Lower lobe of right lung (tissue), 2 donors: Measurements from ENCODE around the gene L3MBTL4. TPM values are rescaled to one million over a fixed set of nuclear protein-coding genes. Genes with fewer than 3 reads are reported as not detected.
A peak's percentile ranks its signal among the peaks of the same experiment; 100 is the strongest.

ENCODE experiments used
- ATAC-seq, 2 donors: fragments of 200-7000 bp; cut with Tn5 transposase; one replicate each; pipeline ENCODE4 v1.9.1; 2020 to 2022; ENCODE audit warnings: mild to moderate bottlenecking in 2 of 2, moderate library complexity in 2 of 2
- DNase-seq: peaks from one replicate; pipeline ENCODE4 v3.0.0-alpha.2; 2020
- H3K27ac ChIP-seq: fragments of 200-600 bp; one replicate; pipeline ENCODE4 v1.8.0; 2022
- H3K27me3 ChIP-seq: fragments of 200-600 bp; one replicate; pipeline ENCODE4 v1.8.0; 2022; ENCODE audit warnings: low read depth
- H3K36me3 ChIP-seq: fragments of 200-600 bp; one replicate; pipeline ENCODE4 v1.8.0; 2022; ENCODE audit warnings: mild to moderate bottlenecking
- H3K4me1 ChIP-seq: fragments of 200-600 bp; one replicate; pipeline ENCODE4 v1.8.0; 2022
- H3K4me3 ChIP-seq: fragments of 200-600 bp; one replicate; pipeline ENCODE4 v1.8.0; 2022; ENCODE audit warnings: mild to moderate bottlenecking
- H3K9me3 ChIP-seq: fragments of 200-600 bp; one replicate; pipeline ENCODE4 v1.8.0; 2022
- CTCF ChIP-seq: fragments of 200-600 bp; IDR thresholded peaks from one replicate; pipeline ENCODE4 v1.8.0; 2022; ENCODE audit warnings: antibody characterized with exemption, mild to moderate bottlenecking
- intact Hi-C: fragments of 100-400 bp; cut with DNase I; formaldehyde crosslinking; loops from one replicate; pipeline ENCODE4 v1.11.0; 2022
- total RNA-seq: library from RNA; stranded (reverse); fragmentation: NEBNext Ultra II Directional; extraction: Animal tissue kit (Norgen Biotek cat#: 25700); gene quantifications from one replicate; pipeline ENCODE4 v1.2.1, GENCODE V29; 2021
- donor health status: DM: no; HTN: yes; CAD: no; lungs with severe emphysema.

The L3MBTL4 gene
- total RNA-seq, 1 donor from 2014 or later, result 16.9 TPM

DNA sequence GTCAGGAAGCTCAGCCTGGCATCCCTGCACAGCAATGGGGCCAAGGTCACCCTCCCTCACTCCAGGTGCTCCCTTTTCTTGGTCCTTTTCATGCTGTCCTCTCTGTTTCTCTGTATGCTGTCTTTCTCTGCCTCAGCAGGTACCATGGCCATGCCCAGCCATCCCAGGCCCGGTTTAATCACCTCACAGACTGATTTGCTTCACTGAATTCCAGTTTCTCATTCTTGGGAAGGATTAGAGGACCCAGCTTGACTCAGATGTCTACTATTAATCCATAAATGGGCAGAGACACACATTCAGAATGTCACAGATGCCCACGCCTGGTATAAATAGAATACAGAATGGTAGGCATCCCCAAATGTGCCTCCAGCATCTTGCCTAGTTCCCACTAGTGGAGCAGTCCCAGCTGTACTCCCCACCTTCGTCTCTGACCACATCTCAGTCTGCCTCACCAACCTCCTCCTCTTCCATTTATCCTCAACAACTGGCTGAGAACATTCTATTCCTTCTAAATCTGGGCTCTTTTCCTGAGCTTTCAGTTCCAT is 14.2 kb upstream of the L3MBTL4 start:
- no peaks in the 10 kb centered on the region for H3K27me3 ChIP-seq
- no peak for TF ChIP-seq CTCF
- no peaks in the 10 kb centered on the region for H3K4me1 ChIP-seq
- intact Hi-C loops, result no loop called here
- H3K4me3 ChIP-seq, result no peak overlapping the region
- no peaks in the 10 kb centered on the region for H3K9me3 ChIP-seq
- no peaks in the 10 kb centered on the region for H3K36me3 ChIP-seq
- H3K27ac ChIP-seq, result no peak overlapping the region
- ATAC-seq (no peak), DNase-seq (no peak)

DNA sequence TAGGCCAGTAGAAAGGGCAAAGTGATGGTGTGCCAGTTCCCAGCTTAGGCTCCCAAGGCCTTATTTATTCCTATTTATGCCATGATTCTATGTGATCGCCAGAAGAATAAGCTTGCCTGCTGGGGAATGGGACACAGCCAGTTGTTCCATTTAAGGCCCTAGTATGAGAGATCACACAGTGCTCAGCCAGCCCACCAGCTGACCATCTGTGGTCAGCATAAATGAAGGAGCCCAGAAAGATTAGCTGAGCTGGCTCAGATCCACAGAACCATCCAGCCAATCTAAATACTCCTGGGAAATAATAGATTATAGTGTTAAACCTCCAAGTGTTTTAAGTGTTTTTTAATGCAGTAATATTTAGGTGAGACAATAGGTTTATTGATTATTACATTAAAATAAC is 12.6 kb upstream of the L3MBTL4 start:
- intact Hi-C loops, result no loop called here
- H3K36me3 ChIP-seq, result no peaks in the 10 kb centered on the region
- no peaks in the 10 kb centered on the region for H3K9me3 ChIP-seq
- no peak for TF ChIP-seq CTCF
- no peak overlapping the region for H3K27ac ChIP-seq
- no peaks in the 10 kb centered on the region for H3K27me3 ChIP-seq
- H3K4me3 ChIP-seq, result no peak overlapping the region
- no peak for DNase-seq
- ATAC-seq, result no peak
- H3K4me1 ChIP-seq, result no peaks in the 10 kb centered on the region

DNA sequence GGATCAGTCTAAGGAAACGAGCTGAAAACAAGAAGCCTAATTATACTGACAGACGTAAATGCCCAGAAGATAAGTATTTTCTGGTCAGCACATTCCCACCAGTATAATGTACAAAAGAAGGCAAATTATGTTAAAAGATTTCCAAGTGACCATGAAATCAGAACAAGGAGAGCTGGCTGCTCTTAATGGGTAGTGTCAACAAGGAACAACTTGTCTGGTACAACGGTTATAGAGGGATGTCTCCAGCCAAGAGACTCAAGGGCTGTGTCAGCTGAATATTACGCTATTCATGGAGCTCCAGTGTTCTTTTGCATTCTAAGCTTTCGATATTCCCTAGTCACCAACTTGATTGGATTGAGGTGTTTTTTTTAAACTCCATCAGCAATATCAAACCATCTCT is 8.6 kb upstream of the L3MBTL4 start:
- H3K4me3 ChIP-seq, result no peak overlapping the region
- DNase-seq (no peak), ATAC-seq (no peak)
- H3K27ac ChIP-seq, result no peak overlapping the region
- no peaks in the 10 kb centered on the region for H3K27me3 ChIP-seq
- no peaks in the 10 kb centered on the region for H3K9me3 ChIP-seq
- TF ChIP-seq CTCF, result no peak
- H3K36me3 ChIP-seq, result no peaks in the 10 kb centered on the region
- intact Hi-C loops, result no loop called here
- no peaks in the 10 kb centered on the region for H3K4me1 ChIP-seq

GRCh38 chr18:6414118-6414722 is 491 bp downstream of the L3MBTL4 start:
- TF ChIP-seq CTCF, result peak; percentile 10
- intact Hi-C loops, result no loop called here
- peak; percentile 90 to 93 for ATAC-seq
- Histone ChIP-seq H3K4me1 (peaks cover 14% of the 10 kb centered on the region), H3K27ac (peak overlapping the region; percentile 93), H3K27me3 (no peaks in the 10 kb centered on the region), H3K4me3 (peak overlapping the region; percentile 89), H3K36me3 (no peaks in the 10 kb centered on the region), H3K9me3 (no peaks in the 10 kb centered on the region)
- peak; percentile 87 for DNase-seq

DNA sequence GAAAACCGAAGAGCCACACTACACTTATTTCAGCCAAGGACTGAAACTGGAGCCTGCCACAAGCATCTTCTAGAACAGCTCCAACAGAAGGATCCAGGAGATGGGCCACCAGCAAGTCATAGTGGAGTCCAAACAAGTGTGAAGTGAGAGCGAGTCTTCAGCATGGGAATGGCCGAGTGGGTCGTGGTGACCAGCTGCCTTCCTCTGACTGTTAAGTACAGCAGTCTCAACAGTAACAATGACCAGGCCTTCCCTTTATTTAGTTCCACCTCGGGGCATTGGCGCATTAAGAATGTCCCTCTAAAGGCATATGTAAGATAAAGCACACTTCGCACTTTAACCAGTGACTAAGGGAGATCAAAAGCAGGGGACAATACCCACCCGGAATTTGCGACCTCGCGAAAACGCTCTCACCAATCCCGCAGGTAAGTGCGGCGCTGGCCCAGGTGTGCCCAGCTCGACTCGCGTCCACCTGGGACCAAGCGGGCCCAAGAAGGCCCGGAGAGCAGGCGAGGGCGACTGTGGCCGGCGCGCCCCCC is 1.1 kb downstream of the L3MBTL4 start:
- DNase-seq, result no peak
- intact Hi-C loops, result no loop called here
- TF ChIP-seq CTCF, result no peak
- Histone ChIP-seq H3K9me3 (no peaks in the 10 kb centered on the region), H3K27me3 (no peaks in the 10 kb centered on the region), H3K27ac (peak overlapping the region; percentile 93), H3K4me3 (peak overlapping the region; percentile 89), H3K4me1 (peaks cover 14% of the 10 kb centered on the region), H3K36me3 (no peaks in the 10 kb centered on the region)
- peak; percentile 8 to 28 for ATAC-seq
